SJSA1 (cell line): ENCODE results near the gene ZNF813. TPM values are rescaled to one million over a fixed set of nuclear protein-coding genes. Genes with fewer than 3 reads are reported as not detected.
A peak's percentile ranks its signal among the peaks of the same experiment; 100 is the strongest.

Source experiments
- DNase-seq, 2 experiments: peaks; one replicate each; pipeline ENCODE4 v3.0.0-alpha.2; 2015 to 2020; ENCODE audit warnings: low spot score in 2 of 2, low read depth in 1 of 2
- H3K27ac ChIP-seq: fragments of 250-450 bp; sonication (Bioruptor Pico); 2 replicates; pipeline ENCODE4 v1.5.1; 2020; ENCODE audit warnings: mild to moderate bottlenecking, moderate library complexity
- H3K27me3 ChIP-seq: fragments of 250-450 bp; sonication (Bioruptor Pico); replicated peaks from 2 replicates; pipeline ENCODE4 v1.5.1; 2020; ENCODE audit warnings: mild to moderate bottlenecking, moderate library complexity
- H3K36me3 ChIP-seq: fragments of 250-450 bp; sonication (Bioruptor Pico); 2 replicates; pipeline ENCODE4 v1.5.1; 2020; ENCODE audit warnings: mild to moderate bottlenecking
- H3K4me1 ChIP-seq: fragments of 250-450 bp; sonication (Bioruptor Pico); replicated peaks from 2 replicates; pipeline ENCODE4 v1.6.1; 2021; ENCODE audit warnings: mild to moderate bottlenecking
- H3K4me3 ChIP-seq: fragments of 250-450 bp; sonication (Bioruptor Pico); 2 replicates; pipeline ENCODE4 v1.5.1; 2020; ENCODE audit warnings: mild to moderate bottlenecking
- H3K9me3 ChIP-seq: fragments of 250-450 bp; sonication (Bioruptor Pico); replicated peaks from 2 replicates; pipeline ENCODE4 v1.5.1; 2020; ENCODE audit warnings: mild to moderate bottlenecking
- total RNA-seq: library from RNA; depleted of rRNA; stranded (reverse); fragments of >200 nt; shearing (Covaris generic); gene quantifications from 2 replicates; pipeline ENCODE4 v1.2.3, GENCODE V29; 2014; rRNA removed

The ZNF813 gene
- total RNA-seq, 1 experiment from 2014 or later: 2.9 TPM

GRCh38 chr19:53540091-53540490 lies 72.6 kb downstream of the ZNF813 start:
- no peak overlapping the region for H3K27ac ChIP-seq
- H3K4me1 ChIP-seq: peaks cover 11% of the 10 kb centered on the region
- peaks cover 13% of the 10 kb centered on the region for H3K36me3 ChIP-seq
- DNase-seq: no peak
- H3K4me3 ChIP-seq: no peak overlapping the region
- no peaks in the 10 kb centered on the region for H3K27me3 ChIP-seq
- 0 out of 2 replicates have a peak, but pooled peaks cover 3% of the 10 kb centered on the region for H3K9me3 ChIP-seq

DNA sequence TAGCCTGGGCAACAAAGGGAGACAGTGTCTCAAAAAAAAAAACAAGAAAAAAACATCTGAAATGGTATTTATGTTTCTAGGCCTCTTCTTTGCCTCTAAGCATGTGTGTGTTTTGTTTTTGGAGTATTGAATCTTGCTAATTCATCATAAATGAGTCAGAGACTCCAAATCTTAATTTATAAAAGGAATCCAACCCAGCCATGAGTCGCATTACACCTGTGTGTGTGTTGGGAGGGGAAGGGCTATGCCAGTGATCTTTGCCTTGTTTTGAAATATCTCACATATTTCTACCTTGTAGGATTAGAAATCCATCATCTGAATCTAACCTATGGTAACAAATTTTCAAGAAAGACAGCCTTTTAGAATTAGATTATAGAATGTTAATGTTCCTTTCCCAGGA lies 74.4 kb downstream of the ZNF813 start:
- Histone ChIP-seq H3K9me3 (0 out of 2 replicates have a peak, but pooled peaks cover 3% of the 10 kb centered on the region), H3K27me3 (no peaks in the 10 kb centered on the region), H3K27ac (no peak overlapping the region), H3K36me3 (peaks cover 25% of the 10 kb centered on the region), H3K4me3 (no peak overlapping the region), H3K4me1 (peaks cover 18% of the 10 kb centered on the region)
- DNase-seq: no peak

DNA sequence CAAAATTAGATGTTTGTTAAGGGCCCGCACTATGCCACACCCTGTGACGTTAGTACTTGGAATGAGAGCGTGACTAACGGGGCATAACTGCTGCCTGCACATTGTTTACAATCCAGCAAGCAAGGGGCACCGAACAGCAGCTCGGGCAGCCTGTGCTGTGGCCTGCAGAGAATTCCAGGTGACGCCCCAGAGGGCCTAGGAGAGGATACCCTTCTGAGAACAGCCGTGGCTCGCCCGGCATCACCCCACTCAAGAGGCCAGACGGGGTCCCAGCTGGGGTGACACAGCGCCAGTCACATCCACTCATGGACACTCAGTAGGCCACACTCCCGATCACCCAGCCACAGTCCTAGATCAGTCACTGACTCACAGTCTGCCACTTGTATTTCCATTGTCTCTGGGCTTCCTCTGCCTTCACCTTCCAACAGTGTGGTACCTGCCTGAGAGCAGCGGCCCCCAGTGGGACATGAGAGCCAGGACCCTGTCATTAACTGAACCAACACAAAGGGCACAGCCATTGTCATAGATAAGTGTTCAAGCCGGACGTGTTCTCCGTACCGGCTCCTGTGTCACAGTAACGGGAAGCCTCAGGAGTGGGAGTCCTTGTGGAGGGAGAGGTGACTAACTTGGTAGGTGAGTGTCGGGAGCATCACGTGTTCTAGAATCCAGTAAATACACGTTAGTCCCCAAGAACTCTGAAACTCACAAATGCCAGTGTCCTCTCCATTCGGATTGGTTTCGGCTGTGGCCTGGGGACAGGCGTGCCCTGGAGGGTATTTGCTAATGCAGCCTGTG lies 77.9 kb downstream of the ZNF813 start:
- peak; percentile 78 to 80 for DNase-seq
- no peak overlapping the region for H3K4me3 ChIP-seq
- H3K27ac ChIP-seq: peak overlapping the region; percentile 92
- peaks cover 14% of the 10 kb centered on the region for H3K36me3 ChIP-seq
- no peaks in the 10 kb centered on the region for H3K27me3 ChIP-seq
- H3K4me1 ChIP-seq: peaks cover 14% of the 10 kb centered on the region
- H3K9me3 ChIP-seq: no peaks in the 10 kb centered on the region; the same call in 1 of the 2 replicates

Other genes starting within 250 kb of the ZNF813 start
- gene ZNF677, start 212.9 kb upstream of the ZNF813 start, total RNA-seq: 1.9 and 5.4 TPM in 2 replicates
- not detected in 2 replicates for gene VN1R2, start 209.4 kb upstream of the ZNF813 start, total RNA-seq
- gene VN1R4, start 200.0 kb upstream of the ZNF813 start, total RNA-seq: not detected in 2 replicates
- 7.6 and 9.5 TPM in 2 replicates for gene ZNF845, start 134.0 kb upstream of the ZNF813 start, total RNA-seq
- gene ZNF525, start 102.0 kb upstream of the ZNF813 start, total RNA-seq: 5.0 and 6.3 TPM in 2 replicates
- gene ZNF765, start 72.6 kb upstream of the ZNF813 start, total RNA-seq: 6.8 and 13.7 TPM in 2 replicates
- gene ZNF761, start 35.7 kb upstream of the ZNF813 start, total RNA-seq: 9.7 and 11.3 TPM in 2 replicates
- 4.8 and 7.4 TPM in 2 replicates for gene ZNF331, start 70.4 kb downstream of the ZNF813 start, total RNA-seq
- gene DPRX, start 164.3 kb downstream of the ZNF813 start, total RNA-seq: not detected in 2 replicates